Thyroid gland (tissue), 4 donors: Measurements from ENCODE around the gene NISCH. TPM values are rescaled to one million over a fixed set of nuclear protein-coding genes. Genes with fewer than 3 reads are reported as not detected.

Source experiments
- DNase-seq, 2 donors: peaks; one replicate each; pipeline ENCODE4 v3.0.0-alpha.2; 2019
- H3K27ac ChIP-seq, 3 donors: fragments of 200-600 bp; sonication (generic); 1 replicate in 2 of 3; 2 replicates in 1 of 3; pipeline ENCODE4 v1.5.1; 2016 to 2019; ENCODE audit warnings: mild to moderate bottlenecking in 1 of 3, moderate library complexity in 1 of 3
- H3K27me3 ChIP-seq: fragments of 200-600 bp; sonication (generic); one replicate; pipeline ENCODE4 v1.5.1; 2019
- H3K36me3 ChIP-seq, 2 donors: fragments of 200-600 bp; sonication (generic); one replicate each; pipeline ENCODE4 v1.5.1; 2016 to 2019
- H3K4me1 ChIP-seq, 2 donors: fragments of 200-600 bp; sonication (generic); one replicate each; pipeline ENCODE4 v1.5.1; 2017 to 2019
- H3K4me3 ChIP-seq, 3 donors: fragments of 200-600 bp; sonication (generic); replicated peaks in 1 of 3; 1 replicate in 2 of 3; 2 replicates in 1 of 3; pipeline ENCODE4 v1.5.1; 2016; ENCODE audit warnings: mild to moderate bottlenecking in 1 of 3
- H3K9me3 ChIP-seq: fragments of 200-600 bp; sonication (generic); one replicate; pipeline ENCODE4 v1.5.1; 2017
- POLR2A ChIP-seq, 2 donors: fragments of 450-650 bp; IDR thresholded peaks; one replicate each; pipeline ENCODE4 v1.6.1; 2017; ENCODE audit warnings: antibody characterized with exemption in 2 of 2, mild to moderate bottlenecking in 2 of 2, moderate library complexity in 1 of 2
- WGBS, 2 donors: methylation state at CpG; one replicate each; pipeline ENCODE4 v1.1.5; 2017; 5-methylcytosine and 5-hydroxymethylcytosine counted together
- intact Hi-C: fragments of 100-400 bp; cut with DNase I; formaldehyde crosslinking; loops from one replicate; pipeline ENCODE4 v1.15.1; 2023
- total RNA-seq, 4 donors: library from RNA; depleted of rRNA; stranded (reverse); fragments of >200 nt; gene quantifications; one replicate each; pipeline ENCODE4 v1.2.3, GENCODE V29; 2016
- TF ChIP-seq, protein P1 (sequence below), 6 experiments: fragments of 200-600 bp in 3 of 6; fragments of 450-650 bp in 3 of 6; sonication (generic) in 3 of 6; IDR thresholded peaks; one replicate each; pipeline ENCODE4 v1.5.1; 2016 to 2019; ENCODE audit warnings: antibody characterized with exemption in 6 of 6, mild to moderate bottlenecking in 2 of 6, inconsistent platforms in 1 of 6, moderate library complexity in 1 of 6

The NISCH gene
- 10 to 100 TPM; 71.8 to 88.2 (median 86.2) TPM for total RNA-seq

DNA sequence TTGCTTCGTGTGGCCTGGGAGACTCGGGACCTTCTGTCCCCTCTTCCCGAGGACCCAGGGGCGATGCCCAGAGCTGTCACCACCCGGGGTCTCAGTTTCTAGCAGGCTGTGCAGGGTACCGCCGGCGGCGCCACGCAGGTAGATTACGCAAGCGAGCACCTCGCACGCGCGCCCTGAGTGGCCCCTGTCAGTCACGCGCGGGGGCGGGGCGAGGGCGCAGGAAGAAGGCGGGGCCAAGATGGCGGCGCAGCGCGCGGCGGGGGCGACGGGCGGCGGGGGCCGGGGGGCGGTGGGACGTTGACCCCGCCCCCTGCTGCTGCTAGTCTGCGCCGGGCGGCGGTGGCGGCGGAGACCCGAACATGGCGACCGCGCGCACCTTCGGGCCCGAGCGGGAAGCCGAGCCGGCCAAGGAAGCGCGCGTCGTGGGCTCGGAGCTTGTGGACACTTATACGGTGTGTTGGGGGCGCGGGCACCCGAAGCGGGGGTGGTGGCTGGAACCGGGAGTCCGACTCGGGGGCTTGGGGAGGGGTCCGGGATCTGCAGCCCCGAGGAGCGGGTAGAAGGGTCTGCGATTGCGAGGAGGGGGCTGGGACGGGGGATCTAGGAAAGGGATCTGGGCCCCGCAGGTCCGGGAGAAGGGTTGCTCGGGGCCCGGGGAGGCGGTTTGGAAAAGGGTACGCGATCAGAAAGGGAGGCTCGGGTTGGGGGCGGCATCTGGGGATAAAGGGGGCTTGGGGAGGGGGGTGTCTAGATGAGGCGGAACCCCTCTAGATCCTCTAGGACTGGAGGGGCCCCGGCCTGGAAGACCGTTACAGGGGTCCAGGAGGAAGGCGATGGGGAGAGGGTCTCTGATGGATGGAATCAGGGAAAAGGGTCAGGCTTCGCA is at the start of gene NISCH:
NISCH (plus strand) TSS at position 322 of the 886 bp plus-strand sequence; CDS start at position 360, 38 bp downstream.
- peak; percentile 88 to 92 for DNase-seq
- H3K9me3 ChIP-seq, result no peaks in the 10 kb centered on the region
- peaks cover 32 to 39% of the 10 kb centered on the region in 2 donors for H3K4me1 ChIP-seq
- peaks cover 11 to 15% of the 10 kb centered on the region in 2 donors for H3K36me3 ChIP-seq
- H3K4me3 ChIP-seq, result peak within 1 kb of the TSS; percentile 60 to 95 (median 61)
- intact Hi-C loops, result loop anchor here (5.0 to 10.0 kb wide), 2 partner anchors 77 to 229 kb away; partner anchors contain the start of genes GNL3, NT5DC2 and PBRM1
- 0 to 1% methylated on average over 19 to 30 of the region's 86 CpGs for WGBS, 2 donors
- peak within 1 kb of the TSS; percentile 91 to 98 (median 94) for H3K27ac ChIP-seq
- peak in 1 of 2 donors; percentile 78 for TF ChIP-seq POLR2A (IDR thresholded peaks at IDR 0.05)
- TF ChIP-seq, protein P1, sequence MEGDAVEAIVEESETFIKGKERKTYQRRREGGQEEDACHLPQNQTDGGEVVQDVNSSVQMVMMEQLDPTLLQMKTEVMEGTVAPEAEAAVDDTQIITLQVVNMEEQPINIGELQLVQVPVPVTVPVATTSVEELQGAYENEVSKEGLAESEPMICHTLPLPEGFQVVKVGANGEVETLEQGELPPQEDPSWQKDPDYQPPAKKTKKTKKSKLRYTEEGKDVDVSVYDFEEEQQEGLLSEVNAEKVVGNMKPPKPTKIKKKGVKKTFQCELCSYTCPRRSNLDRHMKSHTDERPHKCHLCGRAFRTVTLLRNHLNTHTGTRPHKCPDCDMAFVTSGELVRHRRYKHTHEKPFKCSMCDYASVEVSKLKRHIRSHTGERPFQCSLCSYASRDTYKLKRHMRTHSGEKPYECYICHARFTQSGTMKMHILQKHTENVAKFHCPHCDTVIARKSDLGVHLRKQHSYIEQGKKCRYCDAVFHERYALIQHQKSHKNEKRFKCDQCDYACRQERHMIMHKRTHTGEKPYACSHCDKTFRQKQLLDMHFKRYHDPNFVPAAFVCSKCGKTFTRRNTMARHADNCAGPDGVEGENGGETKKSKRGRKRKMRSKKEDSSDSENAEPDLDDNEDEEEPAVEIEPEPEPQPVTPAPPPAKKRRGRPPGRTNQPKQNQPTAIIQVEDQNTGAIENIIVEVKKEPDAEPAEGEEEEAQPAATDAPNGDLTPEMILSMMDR (IDR thresholded peaks at IDR 0.05), result no peak
- no peaks in the 10 kb centered on the region for H3K27me3 ChIP-seq

GRCh38 chr3:52406231-52406661 is 49.2 kb upstream of the NISCH start:
- no peaks in the 10 kb centered on the region for H3K27me3 ChIP-seq
- H3K9me3 ChIP-seq, result no peaks in the 10 kb centered on the region
- H3K4me3 ChIP-seq, result no peak overlapping the region
- TF ChIP-seq, protein P1 (IDR thresholded peaks at IDR 0.05), result no peak
- no peak for TF ChIP-seq POLR2A (IDR thresholded peaks at IDR 0.05)
- 91 to 94% methylated on average over 8 to 10 of the region's 11 CpGs for WGBS, 2 donors
- DNase-seq, result no peak
- intact Hi-C loops, result loop anchor here (10.0 kb wide), 1 partner anchor 171 kb away; the partner anchor contains the start of gene TWF2
- H3K36me3 ChIP-seq, result peaks cover 51 to 64% of the 10 kb centered on the region in 2 donors
- H3K27ac ChIP-seq, result no peak overlapping the region
- peaks cover 12 to 17% of the 10 kb centered on the region in 2 donors for H3K4me1 ChIP-seq

GRCh38 chr3:52406791-52407510 is 48.5 kb upstream of the NISCH start:
- no peak for TF ChIP-seq POLR2A (IDR thresholded peaks at IDR 0.05)
- TF ChIP-seq, protein P1 (IDR thresholded peaks at IDR 0.05), result no peak
- WGBS, 2 donors, result 96 to 97% methylated on average over 15 to 20 of the region's 20 CpGs
- no peak for DNase-seq

GRCh38 chr3:52407779-52408178 is 47.6 kb upstream of the NISCH start:
- peaks cover 36 to 49% of the 10 kb centered on the region in 2 donors for H3K36me3 ChIP-seq
- DNase-seq, result no peak
- intact Hi-C loops, result loop anchor here (10.0 kb wide), 1 partner anchor 173 kb away; the partner anchor contains the start of gene TWF2
- no peaks in the 10 kb centered on the region for H3K9me3 ChIP-seq
- no peaks in the 10 kb centered on the region for H3K27me3 ChIP-seq
- H3K4me3 ChIP-seq, result no peak overlapping the region
- TF ChIP-seq, protein P1 (IDR thresholded peaks at IDR 0.05), result no peak
- TF ChIP-seq POLR2A (IDR thresholded peaks at IDR 0.05), result no peak
- peaks cover 19 to 30% of the 10 kb centered on the region in 2 donors for H3K4me1 ChIP-seq
- WGBS, 2 donors, result 90 to 97% methylated on average over 3 of the region's 3 CpGs
- no peak overlapping the region for H3K27ac ChIP-seq

More at GRCh38 chr3:52406791-52407510, 48.5 kb upstream of the NISCH start:
- peaks cover 44 to 57% of the 10 kb centered on the region in 2 donors for H3K36me3 ChIP-seq
- H3K27me3 ChIP-seq, result no peaks in the 10 kb centered on the region
- intact Hi-C loops, result loop anchor here (10.0 kb wide), 1 partner anchor 172 kb away; the partner anchor contains the start of gene TWF2
- H3K9me3 ChIP-seq, result no peaks in the 10 kb centered on the region
- H3K4me1 ChIP-seq, result peaks cover 19 to 24% of the 10 kb centered on the region in 2 donors
- no peak overlapping the region for H3K27ac ChIP-seq
- H3K4me3 ChIP-seq, result no peak overlapping the region
